CMK (cell line): ENCODE measurements around the gene MAP3K4.

ENCODE experiments used
- DNase-seq: peaks from one replicate; pipeline ENCODE4 v3.0.0-alpha.2; 2010; ENCODE audit warnings: low read depth

The MAP3K4 gene

GRCh38 chr6:161041274-161041673 is 49.7 kb downstream of the MAP3K4 start:
- DNase-seq = no peak

GRCh38 chr6:161044335-161044734 is 52.8 kb downstream of the MAP3K4 start:
- DNase-seq = no peak

- DNase-seq = no peak
These were observed 57.1 kb downstream of the MAP3K4 start for GRCh38 chr6:161048641-161049040.

GRCh38 chr6:161050134-161050765 is 58.7 kb downstream of the MAP3K4 start:
- DNase-seq = no peak

DNA sequence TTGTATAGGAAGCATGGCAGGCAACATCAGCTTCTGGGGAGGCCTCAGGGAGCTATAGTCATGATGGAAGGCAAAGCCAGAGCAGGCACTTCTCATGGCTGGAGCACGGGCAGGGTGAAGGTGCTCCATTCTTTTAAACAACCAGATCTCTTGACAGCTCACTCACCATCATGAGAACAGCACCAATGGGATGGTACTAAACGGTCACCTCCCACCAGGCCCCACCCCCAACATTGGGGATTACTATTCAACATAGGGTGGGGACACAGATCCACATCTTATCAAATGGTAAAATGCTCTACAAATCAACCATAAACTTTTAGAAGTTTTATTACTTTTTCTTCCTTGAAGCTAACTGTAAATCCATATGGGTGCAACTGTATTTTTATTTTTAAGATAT is 61.5 kb downstream of the MAP3K4 start:
- DNase-seq = no peak

DNA sequence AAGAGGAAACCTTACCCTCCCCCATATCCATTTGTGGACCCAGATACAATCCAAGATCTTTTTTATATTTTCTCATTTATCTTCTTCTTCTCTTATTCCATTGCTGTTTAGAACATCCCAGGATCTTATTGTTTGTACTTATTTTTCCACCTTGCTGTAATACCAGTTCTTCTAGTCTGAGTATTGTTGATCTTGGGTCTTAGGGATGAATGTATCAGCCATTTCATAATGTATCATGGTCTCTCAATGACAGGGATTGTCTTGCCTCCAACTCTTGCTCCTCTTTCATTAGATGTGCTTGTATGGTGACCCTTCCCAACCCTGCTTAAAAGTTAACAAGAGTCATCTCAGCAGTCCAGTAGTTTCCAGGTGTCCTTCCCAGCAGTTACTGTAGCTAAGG is 63.3 kb downstream of the MAP3K4 start:
- no peak for DNase-seq

DNA sequence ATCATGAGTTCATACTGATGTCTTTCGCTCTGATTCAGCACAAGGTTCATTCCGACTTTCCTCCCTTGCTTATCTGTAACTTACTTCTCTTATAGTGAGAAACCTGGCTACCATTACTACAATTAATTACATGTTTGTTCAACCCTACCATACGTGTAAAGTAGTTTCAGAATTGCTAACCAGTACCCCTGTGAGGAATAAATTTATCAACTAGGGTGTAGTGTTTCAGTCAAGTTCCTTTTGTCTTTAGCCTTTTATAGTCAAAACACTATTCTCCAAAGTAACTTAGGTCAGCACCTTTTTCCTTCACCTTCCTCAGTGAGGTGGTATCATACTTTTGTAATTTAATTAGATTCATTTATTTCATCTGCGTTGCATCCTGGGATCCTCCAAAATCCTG is 64.9 kb downstream of the MAP3K4 start:
- no peak for DNase-seq

DNA sequence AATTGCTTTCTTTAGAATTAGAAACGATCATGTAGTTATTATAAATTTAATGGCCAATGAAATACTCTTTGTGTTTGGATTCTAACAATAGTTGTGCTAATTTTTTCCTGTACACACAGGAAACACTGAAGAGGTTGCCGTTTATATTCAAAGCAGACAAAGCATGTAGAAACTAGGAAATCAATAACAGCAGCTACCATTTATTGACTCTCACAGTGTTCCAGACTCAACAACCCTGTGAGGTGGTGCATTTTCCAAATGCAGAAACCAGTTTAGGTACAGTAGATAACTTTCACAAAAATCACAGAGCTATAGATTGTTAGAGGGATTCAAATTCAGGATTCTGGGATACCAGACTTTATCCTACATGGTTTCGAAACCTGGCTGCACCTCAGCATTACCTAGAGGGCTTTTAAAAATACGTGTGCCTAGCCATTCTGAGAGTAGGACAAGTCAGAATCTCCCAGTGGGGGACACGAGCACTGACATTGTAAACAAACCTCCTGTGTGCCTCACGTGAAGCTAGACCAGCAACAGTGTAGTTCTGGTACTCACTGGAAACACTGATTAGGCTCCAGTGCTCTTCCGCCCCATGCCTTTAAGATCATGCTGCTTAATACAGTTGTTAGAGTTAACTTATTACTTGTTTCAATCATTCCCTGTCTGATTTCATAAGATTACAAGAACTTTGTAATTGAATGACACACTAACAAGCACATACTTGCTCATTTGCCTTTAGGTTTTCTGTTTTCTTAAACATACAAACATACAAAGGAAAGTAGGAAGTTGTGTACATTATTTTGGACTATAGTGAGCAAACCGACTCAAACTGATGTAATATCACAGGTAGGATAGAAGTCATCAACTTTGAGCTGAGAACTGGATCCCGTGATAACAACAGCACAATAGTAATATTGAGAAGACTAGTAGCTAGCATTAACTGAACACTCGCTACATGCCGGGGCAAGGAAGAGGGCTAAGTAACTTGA is 65.8 kb downstream of the MAP3K4 start:
- DNase-seq = no peak

GRCh38 chr6:161058741-161059140 is 67.2 kb downstream of the MAP3K4 start:
- DNase-seq = no peak

DNA sequence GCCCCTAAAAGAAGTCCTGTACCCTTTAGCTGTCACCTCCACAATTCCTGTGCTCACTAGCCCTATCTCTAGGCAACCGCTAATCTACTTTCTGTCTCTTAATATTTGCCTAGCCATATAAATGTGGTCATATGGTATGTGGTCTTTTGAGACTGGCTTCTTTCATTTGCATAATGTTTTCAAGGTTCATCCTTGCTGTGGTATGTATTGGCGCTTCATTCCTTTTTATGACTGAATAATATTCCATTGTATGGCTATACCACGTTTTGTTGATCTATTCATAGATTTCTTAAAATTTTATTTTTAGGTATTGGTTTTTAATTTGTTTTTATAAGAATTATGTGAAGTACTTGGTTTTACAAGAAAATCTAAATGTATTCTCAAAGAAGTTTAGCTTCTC is 70.0 kb downstream of the MAP3K4 start:
- no peak for DNase-seq

DNA sequence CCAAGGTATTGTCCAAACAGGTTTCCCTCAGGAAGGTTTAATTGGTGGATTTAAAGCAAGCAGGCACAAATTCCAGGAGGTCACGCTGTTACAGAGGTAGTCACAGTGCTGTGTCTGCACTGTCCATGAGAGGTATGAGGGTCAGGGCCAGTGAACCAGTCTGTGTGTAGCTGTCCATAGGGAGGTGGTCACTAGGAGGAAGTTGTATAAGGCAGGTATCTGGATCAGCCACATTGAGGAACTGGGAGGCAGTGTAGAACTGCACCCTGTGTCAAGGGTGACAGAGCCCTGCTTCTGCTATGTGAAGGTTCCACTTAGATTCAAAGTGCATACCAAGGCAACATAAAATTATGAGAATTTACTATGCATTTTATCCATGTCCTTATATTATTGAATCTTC is 73.3 kb downstream of the MAP3K4 start:
- no peak for DNase-seq

GRCh38 chr6:161066511-161066910 is 74.9 kb downstream of the MAP3K4 start:
- no peak for DNase-seq

DNA sequence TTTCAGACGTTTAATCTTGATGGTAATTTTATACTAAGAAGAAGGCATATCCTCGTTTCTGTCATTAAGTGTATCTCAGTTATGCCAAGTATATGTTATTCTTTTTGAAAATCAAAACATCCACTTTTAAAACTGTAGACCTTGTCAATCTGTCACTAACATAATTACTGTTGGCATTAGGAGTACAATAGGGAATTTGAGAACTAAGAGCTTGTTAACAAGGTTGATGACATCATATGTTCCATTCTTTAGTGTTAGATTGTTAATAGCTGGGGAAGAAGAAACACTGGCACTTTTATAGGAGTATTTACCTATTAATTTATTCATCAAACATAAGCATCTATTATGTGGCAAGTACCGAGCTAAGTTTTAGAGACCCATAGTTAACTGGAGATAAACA is 76.2 kb downstream of the MAP3K4 start:
- no peak for DNase-seq

DNA sequence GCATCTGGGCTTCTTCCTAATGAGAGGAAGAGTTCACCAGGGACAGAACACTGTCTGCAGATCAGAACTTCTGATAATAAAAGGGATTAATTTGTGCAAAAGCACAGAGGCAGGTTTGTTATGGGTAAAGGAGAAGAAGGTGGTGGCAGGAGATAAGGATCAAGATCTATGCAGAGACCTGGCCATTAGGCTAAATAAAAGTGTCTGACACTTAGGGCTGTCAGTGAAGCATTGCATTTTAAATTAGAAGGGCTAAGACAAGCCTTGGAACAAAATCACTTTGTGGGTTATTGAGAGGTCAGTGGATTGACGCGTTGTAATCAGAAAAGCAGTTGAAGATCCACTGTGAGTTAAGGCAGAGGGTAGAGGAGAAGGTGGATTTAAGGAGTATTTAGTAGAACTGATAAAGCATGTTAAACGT is 76.8 kb downstream of the MAP3K4 start:
- DNase-seq = no peak

- no peak for DNase-seq
These were observed 82.4 kb downstream of the MAP3K4 start for GRCh38 chr6:161073930-161074329.

DNA sequence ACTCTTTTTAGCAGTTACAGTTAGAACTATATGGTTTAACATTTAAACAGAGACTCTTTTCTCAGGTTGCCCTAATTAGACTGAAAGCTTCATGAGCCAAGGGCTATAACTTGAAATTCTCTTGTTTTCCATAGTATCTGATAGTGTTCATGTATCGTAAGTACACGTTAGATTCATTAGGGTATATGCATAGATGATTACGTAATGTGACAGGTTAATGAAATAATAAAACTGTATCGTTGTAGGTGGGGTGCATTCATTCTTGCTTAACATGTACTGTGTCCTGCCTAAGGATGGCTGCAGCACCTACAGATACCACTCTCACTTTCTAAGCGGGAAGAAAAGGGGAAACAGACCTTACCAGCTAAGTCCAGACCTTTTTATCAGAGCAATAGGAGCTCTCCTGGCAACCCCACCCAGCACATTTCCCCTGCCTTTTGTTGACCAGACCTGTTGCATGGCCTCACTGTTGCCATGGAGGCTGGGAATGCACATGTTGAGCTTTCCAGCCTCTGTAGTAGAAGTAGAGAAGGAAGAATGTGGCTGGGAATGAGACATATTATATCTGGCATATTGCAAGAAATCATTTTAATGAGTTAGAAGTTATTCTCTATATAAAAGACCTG is 83.0 kb downstream of the MAP3K4 start:
- no peak for DNase-seq

GRCh38 chr6:161076181-161076677 is 84.7 kb downstream of the MAP3K4 start:
- no peak for DNase-seq

- DNase-seq = no peak
These were observed 88.1 kb downstream of the MAP3K4 start for GRCh38 chr6:161079566-161080262.

DNA sequence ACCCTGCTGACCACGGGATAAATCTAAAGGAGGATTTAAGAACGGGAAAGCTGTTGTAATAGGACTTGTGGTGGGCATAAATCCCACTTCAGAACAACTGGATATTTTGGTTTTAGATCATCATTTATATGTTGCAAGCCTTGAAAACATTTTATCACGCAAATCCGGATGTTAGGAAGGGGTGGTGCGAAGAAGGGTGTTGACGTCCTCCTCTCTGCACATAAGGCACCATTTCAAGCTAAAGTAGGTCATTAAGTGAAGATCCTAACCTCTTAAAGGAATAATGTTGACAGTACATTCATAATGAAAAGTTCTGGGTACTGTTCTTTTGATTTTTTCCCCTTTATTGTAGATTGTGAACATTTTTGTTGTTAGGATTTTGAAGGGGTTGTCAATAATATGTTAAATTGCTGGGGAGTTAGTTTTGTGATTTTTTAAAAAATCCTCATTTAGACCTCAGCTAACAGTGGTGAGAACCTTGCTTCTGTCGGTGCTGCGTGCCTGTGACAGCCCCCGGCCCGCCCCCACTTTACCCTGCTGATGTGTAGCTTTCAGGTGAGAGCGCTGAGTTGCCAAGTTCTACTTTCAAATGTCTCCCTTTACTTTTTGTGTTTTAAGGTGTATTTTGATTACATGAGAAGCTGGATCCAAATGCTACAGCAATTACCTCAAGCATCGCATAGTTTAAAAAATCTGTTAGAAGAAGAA is 88.8 kb downstream of the MAP3K4 start:
- no peak for DNase-seq

GRCh38 chr6:161082215-161082614 is 90.6 kb downstream of the MAP3K4 start:
- DNase-seq = no peak

GRCh38 chr6:161085246-161085645 is 93.7 kb downstream of the MAP3K4 start:
- no peak for DNase-seq
